Measurements from ENCODE around the gene PLA1A. TPM values are rescaled to one million over a fixed set of nuclear protein-coding genes. Genes with fewer than 3 reads are reported as not detected.

PLA1A gene
- total and polyA plus RNA-seq, 2 of the 4 experiments (the other 2 are of a cell fraction), result not detected

DNA sequence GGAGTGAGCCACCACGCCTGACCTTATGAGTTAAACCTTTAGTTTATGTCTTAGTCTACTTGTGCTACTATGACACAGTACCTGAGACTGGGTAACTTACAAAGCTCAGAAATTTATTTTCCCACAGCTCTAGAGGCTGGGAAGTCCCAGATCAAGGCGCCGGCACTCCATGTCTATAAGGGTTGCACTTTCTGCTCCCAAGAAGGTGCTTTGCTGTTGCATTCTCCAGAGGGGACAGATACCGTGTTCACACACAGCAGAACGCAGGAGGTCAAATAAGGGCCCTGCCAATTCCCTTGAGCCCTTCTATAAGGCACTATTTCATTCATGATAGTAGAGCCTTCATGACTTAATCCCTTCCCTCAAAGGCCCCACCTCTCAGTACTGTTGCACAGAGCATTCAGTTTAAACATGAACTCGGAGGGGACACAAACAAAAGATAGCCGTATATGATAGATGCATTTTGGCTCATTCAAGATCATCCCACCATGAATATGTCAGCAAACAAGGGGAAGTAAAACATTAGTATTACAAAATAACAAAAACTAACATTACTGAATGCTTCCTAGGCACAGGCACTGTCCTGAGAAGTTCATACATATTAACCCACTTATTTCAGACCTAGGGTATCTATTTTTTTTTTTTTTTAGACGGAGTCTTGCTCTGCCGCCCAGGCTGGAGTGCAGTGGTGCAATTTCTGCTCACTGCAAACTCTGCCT is 26.5 kb downstream of the PLA1A start:
- POLR2A ChIA-PET (ENCODE audit: unreplicated experiment), result no interaction called here
- intact Hi-C loops (cut with micrococcal nuclease), result no loop called here

More for the DNA sequence above, 26.5 kb downstream of the PLA1A start:
- Histone ChIP-seq H3K9me1 (ENCODE audit: insufficient read depth, low read length) (no peaks in the 10 kb centered on the region), H2BK5ac (ENCODE audit: low read depth, low read length, poor library complexity, severe bottlenecking) (no peak overlapping the region), H3K4me2 (ENCODE audit: low read depth, low read length) (no peak overlapping the region), H3K36me3 (ENCODE audit: control insufficient read depth, insufficient read depth, low read length) (no peaks in the 10 kb centered on the region), H3K79me1 (ENCODE audit: low read depth in 1 of 2, low read length in 2 of 2) (no peaks in the 10 kb centered on the region), H4K8ac (ENCODE audit: low read depth in 2 of 2, low read length in 2 of 2) (no peak overlapping the region), H4K5ac (ENCODE audit: low read depth, low read length) (no peak overlapping the region), H4K91ac (ENCODE audit: insufficient read depth, low read depth, low read length) (no peak overlapping the region), H3K27ac (ENCODE audit: insufficient read depth, low read length) (no peak overlapping the region), H3K18ac (ENCODE audit: low read depth, low read length) (no peak overlapping the region), H4K20me1 (ENCODE audit: insufficient read depth, low read length) (no peaks in the 10 kb centered on the region), H2AK5ac (ENCODE audit: low read depth, low read length) (no peak overlapping the region), H3K4me1 (ENCODE audit: control insufficient read depth, insufficient read depth, low read length) (0 out of 2 replicates have a peak, but pooled peaks cover 2% of the 10 kb centered on the region), H3K23ac (ENCODE audit: low read depth, low read length) (no peak overlapping the region), H2BK15ac (ENCODE audit: low read depth, low read length) (no peak overlapping the region), H2AFZ (replicated peaks; ENCODE audit: low read length, poor library complexity) (no peak overlapping the region), H3K4ac (ENCODE audit: low read depth, low read length) (no peak overlapping the region), H3K9me3 (ENCODE audit: control insufficient read depth, insufficient read depth, low read length) (no peaks in the 10 kb centered on the region; the same call in 1 of the 2 replicates), H2BK120ac (ENCODE audit: low read depth, low read length) (no peak overlapping the region), H3K56ac (ENCODE audit: extremely low read depth, insufficient read depth, low read length) (no peak overlapping the region), H3K14ac (replicated peaks; ENCODE audit: low read depth, low read length) (no peak overlapping the region), H3K4me3 (ENCODE audit: insufficient read depth, low read depth, low read length) (no peak overlapping the region), H2AK9ac (replicated peaks; ENCODE audit: low read depth, low read length, poor library complexity) (no peak overlapping the region), H2BK20ac (ENCODE audit: low read depth, low read length) (no peak overlapping the region), H3K27me3 (ENCODE audit: control insufficient read depth, insufficient read depth, low read length) (peaks cover 12% of the 10 kb centered on the region; the same call in 1 of the 2 replicates), H3K9ac (ENCODE audit: low read depth, low read length) (no peak overlapping the region)
- in situ Hi-C loops (cut with MboI; ENCODE audit: low sequenced_read_pairs), result no loop called here
- DNase-seq (no peak), ATAC-seq (ENCODE audit: low read depth) (no peak)
- CTCF ChIA-PET, result no interaction called here
- 88% methylated on average over 4 of the region's 9 CpGs; no CpG with 5 or more reads in 1 of the 2 experiments for WGBS, 2 experiments (ENCODE audit: extremely low coverage in 2 of 2, insufficient read length in 1 of 2)
- no peak for TF ChIP-seq CEBPB (IDR thresholded peaks at IDR 0.05; ENCODE audit: low read depth, low read length)
- TF ChIP-seq, protein P1, sequence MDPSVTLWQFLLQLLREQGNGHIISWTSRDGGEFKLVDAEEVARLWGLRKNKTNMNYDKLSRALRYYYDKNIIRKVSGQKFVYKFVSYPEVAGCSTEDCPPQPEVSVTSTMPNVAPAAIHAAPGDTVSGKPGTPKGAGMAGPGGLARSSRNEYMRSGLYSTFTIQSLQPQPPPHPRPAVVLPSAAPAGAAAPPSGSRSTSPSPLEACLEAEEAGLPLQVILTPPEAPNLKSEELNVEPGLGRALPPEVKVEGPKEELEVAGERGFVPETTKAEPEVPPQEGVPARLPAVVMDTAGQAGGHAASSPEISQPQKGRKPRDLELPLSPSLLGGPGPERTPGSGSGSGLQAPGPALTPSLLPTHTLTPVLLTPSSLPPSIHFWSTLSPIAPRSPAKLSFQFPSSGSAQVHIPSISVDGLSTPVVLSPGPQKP (IDR thresholded peaks at IDR 0.05; ENCODE audit: borderline replicate concordance, low read depth, low read length), result no peak
- TF ChIP-seq MXI1 (IDR thresholded peaks at IDR 0.05; ENCODE audit: borderline replicate concordance, low read depth, low read length), result no peak
- TF ChIP-seq RFX5 (IDR thresholded peaks at IDR 0.05; ENCODE audit: low read depth, low read length), result no peak
- dilution Hi-C loops (cut with HindIII; ENCODE audit: low sequenced_read_pairs, unreplicated experiment), result no loop called here
- no TSS peak for BruUV-seq (replicated peaks)

All from IMR-90 (cell line).